Common myeloid progenitor, CD34-positive (primary cell): ENCODE measurements around the gene PLXND1.

Experiments used
- CTCF ChIA-PET: fragments of 350-600 bp; sonication (Branson Sonifier 250); formaldehyde crosslinking; loops from one replicate; lab custom pipeline; 2021; ENCODE audit warnings: antibody characterized with exemption; lab: Charles Lee
- POLR2A ChIA-PET: fragments of 350-600 bp; sonication (Branson Sonifier 250); formaldehyde crosslinking; loops from one replicate; lab custom pipeline; 2021; ENCODE audit warnings: antibody characterized with exemption; lab: Charles Lee
- DNase-seq, 3 donors: peaks; one replicate each; pipeline versions ENCODE4 v3.0.0 to v3.0.0-alpha.2; 2013
- H3K27ac ChIP-seq, 2 experiments: 1 replicate in 1 of 2; 2 replicates in 1 of 2; pipeline ENCODE4 v1.7.0; 2013; ENCODE audit warnings: inconsistent platforms in 2 of 2, low read length in 2 of 2, mild to moderate bottlenecking in 2 of 2, low read depth in 1 of 2, moderate library complexity in 1 of 2; ENCODE audit not compliant: severe bottlenecking in 2 of 2, insufficient read depth in 1 of 2, poor library complexity in 1 of 2
- H3K27me3 ChIP-seq, 5 experiments: replicated peaks in 2 of 5; 1 replicate in 3 of 5; 2 replicates in 2 of 5; pipeline versions ENCODE4 v1.6.1 to v1.7.0; 2013; ENCODE audit warnings: low read length in 4 of 5, mild to moderate bottlenecking in 2 of 5, moderate library complexity in 2 of 5, inconsistent platforms in 1 of 5; ENCODE audit not compliant: insufficient read depth in 5 of 5, control insufficient read depth in 4 of 5
- H3K36me3 ChIP-seq, 4 experiments: 1 replicate in 2 of 4; 2 replicates in 2 of 4; pipeline versions ENCODE4 v1.6.1 to v1.7.0; 2013; ENCODE audit warnings: low read length in 3 of 4, control low read depth in 1 of 4, mild to moderate bottlenecking in 1 of 4; ENCODE audit not compliant: control insufficient read depth in 4 of 4, insufficient read depth in 4 of 4
- H3K4me1 ChIP-seq, 4 experiments: 1 replicate in 3 of 4; 2 replicates in 1 of 4; pipeline versions ENCODE4 v1.6.1 to v1.7.1; 2013; ENCODE audit warnings: low read length in 3 of 4, mild to moderate bottlenecking in 3 of 4, control low read depth in 1 of 4, inconsistent platforms in 1 of 4, moderate library complexity in 1 of 4; ENCODE audit not compliant: control insufficient read depth in 4 of 4, insufficient read depth in 4 of 4; ENCODE audit errors: control extremely low read depth in 1 of 4
- H3K4me3 ChIP-seq, 7 experiments: 1 replicate in 4 of 7; 2 replicates in 3 of 7; pipeline versions ENCODE4 v1.5.1 to v1.7.0; 2013; ENCODE audit warnings: mild to moderate bottlenecking in 7 of 7, low read length in 6 of 7, moderate library complexity in 6 of 7, inconsistent platforms in 2 of 7, low read depth in 2 of 7, control low read depth in 1 of 7; ENCODE audit not compliant: insufficient read depth in 4 of 7, control insufficient read depth in 1 of 7; ENCODE audit errors: extremely low read depth in 1 of 7
- H3K9me3 ChIP-seq, 5 experiments: 1 replicate in 4 of 5; 2 replicates in 1 of 5; pipeline versions ENCODE4 v1.6.1 to v1.7.1; 2013; ENCODE audit warnings: low read length in 4 of 5, mild to moderate bottlenecking in 2 of 5, inconsistent platforms in 1 of 5, low read depth in 1 of 5, moderate library complexity in 1 of 5; ENCODE audit not compliant: control insufficient read depth in 4 of 5, insufficient read depth in 2 of 5; ENCODE audit errors: control extremely low read depth in 1 of 5
- WGBS: methylation state at CpG from one replicate; pipeline ENCODE4 v1.1.5; 2013; ENCODE audit not compliant: insufficient coverage; 5-methylcytosine and 5-hydroxymethylcytosine counted together

Gene PLXND1

GRCh38 chr3:129638481-129638880 lies 32.0 kb upstream of the PLXND1 start:
- ChIA-PET CTCF (interaction anchor here (0.9 to 1.4 kb wide), 3 partner anchors 8 to 187 kb away, joined by 4 to 6 read pairs (median 5); no protein-coding TSS in a partner anchor), POLR2A (no interaction called here)
- no peak for DNase-seq
- Histone ChIP-seq H3K36me3 (no peaks in the 10 kb centered on the region), H3K4me1 (no peaks in the 10 kb centered on the region), H3K27ac (no peak overlapping the region), H3K4me3 (no peak overlapping the region), H3K27me3 (no peaks in the 10 kb centered on the region), H3K9me3 (peaks cover 0 to 11% (median 0%) of the 10 kb centered on the region in 5 experiments)
- 87% methylated on average over 3 of the region's 3 CpGs for WGBS

DNA sequence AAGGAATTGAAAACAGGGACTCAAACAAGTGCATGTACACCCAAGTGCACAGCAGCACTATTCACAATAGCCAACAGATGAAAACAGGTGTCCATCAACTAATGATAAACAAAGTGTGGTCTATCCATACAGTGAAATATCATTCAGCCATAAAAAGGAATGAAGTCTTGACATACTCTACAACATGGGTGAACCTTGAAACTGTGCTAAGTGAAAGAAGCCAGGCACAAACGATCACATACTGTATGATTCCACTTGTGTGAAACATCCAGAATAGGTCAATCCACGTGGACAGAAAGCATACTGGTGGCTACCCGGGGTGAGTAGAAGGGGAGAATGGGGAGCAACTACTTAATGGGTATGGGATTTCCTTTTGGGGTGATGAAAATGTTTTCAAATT lies 29.6 kb upstream of the PLXND1 start:
- H3K9me3 ChIP-seq: peaks cover 0 to 11% (median 0%) of the 10 kb centered on the region in 5 experiments
- CTCF ChIA-PET: interaction anchor here (1.4 kb wide), 1 partner anchor 146 kb away, joined by 3 read pairs; no protein-coding TSS in a partner anchor
- POLR2A ChIA-PET: no interaction called here
- 100% methylated on average over 3 of the region's 3 CpGs for WGBS
- H3K4me1 ChIP-seq: no peaks in the 10 kb centered on the region
- no peak overlapping the region for H3K27ac ChIP-seq
- no peak for DNase-seq
- H3K27me3 ChIP-seq: no peaks in the 10 kb centered on the region
- no peak overlapping the region for H3K4me3 ChIP-seq
- no peaks in the 10 kb centered on the region for H3K36me3 ChIP-seq

DNA sequence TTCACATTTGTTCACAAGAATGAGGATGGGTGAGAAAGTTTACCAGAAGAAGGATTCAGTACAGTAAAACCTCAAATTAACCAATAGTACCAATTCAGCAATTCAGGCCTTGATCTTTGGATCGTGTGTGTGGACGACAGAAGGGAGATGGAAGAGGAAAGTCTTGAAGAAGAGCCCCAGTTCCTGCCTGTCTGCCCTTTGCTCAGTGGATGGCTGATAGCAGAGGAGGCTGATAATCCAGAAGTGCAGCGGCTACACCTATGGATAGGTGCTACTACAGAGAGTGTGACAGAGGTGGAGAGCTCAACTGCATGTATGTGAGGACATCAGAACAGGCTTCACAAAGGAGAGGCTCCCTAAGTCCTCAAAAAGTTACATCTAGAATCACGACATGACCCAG lies 29.2 kb upstream of the PLXND1 start:
- H3K27ac ChIP-seq: no peak overlapping the region
- WGBS: 100% methylated on average over 2 of the region's 4 CpGs
- no peak overlapping the region for H3K4me3 ChIP-seq
- no peaks in the 10 kb centered on the region for H3K4me1 ChIP-seq
- peaks cover 0 to 11% (median 0%) of the 10 kb centered on the region in 5 experiments for H3K9me3 ChIP-seq
- no peak for DNase-seq
- POLR2A ChIA-PET: no interaction called here
- no peaks in the 10 kb centered on the region for H3K27me3 ChIP-seq
- H3K36me3 ChIP-seq: no peaks in the 10 kb centered on the region
- CTCF ChIA-PET: interaction anchor here (0.7 to 9.5 kb wide), 4 partner anchors 11 to 191 kb away, joined by 3 to 130 read pairs (median 6); no protein-coding TSS in a partner anchor

- H3K9me3 ChIP-seq: peaks cover 0 to 11% (median 0%) of the 10 kb centered on the region in 5 experiments
- CTCF ChIA-PET: interaction anchor here (0.8 to 9.5 kb wide), 5 partner anchors 13 to 307 kb away, joined by 3 to 130 read pairs (median 5); no protein-coding TSS in a partner anchor
Observed at GRCh38 chr3:129633751-129634481, 27.4 kb upstream of the PLXND1 start.

DNA sequence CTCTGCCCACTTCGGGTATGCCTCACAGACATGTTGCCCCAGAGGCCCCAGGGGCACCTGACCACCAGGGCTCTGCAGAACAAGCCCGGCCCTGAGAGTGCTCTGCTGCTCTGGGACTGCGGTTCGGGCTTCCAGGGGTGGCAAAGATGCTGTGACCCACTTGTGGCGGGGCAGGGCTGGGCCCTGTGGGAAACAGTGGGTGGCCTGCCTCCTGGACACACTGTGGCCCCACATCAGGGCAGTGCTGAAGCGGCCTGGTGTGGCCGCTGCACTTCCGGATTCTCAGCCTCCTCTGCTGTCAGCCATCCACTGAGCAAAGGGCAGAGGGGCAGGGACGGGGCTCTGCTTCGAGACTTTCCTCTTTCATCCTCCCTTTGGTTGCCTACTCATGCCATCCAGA lies 26.5 kb upstream of the PLXND1 start:
- POLR2A ChIA-PET: no interaction called here
- H3K27me3 ChIP-seq: no peaks in the 10 kb centered on the region
- peaks cover 0 to 4% (median 3%) of the 10 kb centered on the region in 4 experiments for H3K4me1 ChIP-seq
- no peak overlapping the region for H3K4me3 ChIP-seq
- DNase-seq: no peak
- 100% methylated on average over 8 of the region's 10 CpGs for WGBS
- CTCF ChIA-PET: interaction anchor here (1.5 to 9.5 kb wide), 2 partner anchors 140 to 194 kb away, joined by 5 to 130 read pairs; no protein-coding TSS in a partner anchor
- no peak overlapping the region for H3K27ac ChIP-seq
- H3K9me3 ChIP-seq: peaks cover 0 to 11% (median 0%) of the 10 kb centered on the region in 5 experiments
- no peaks in the 10 kb centered on the region for H3K36me3 ChIP-seq

More at GRCh38 chr3:129633751-129634481, 27.4 kb upstream of the PLXND1 start:
- Histone ChIP-seq H3K4me1 (no peaks in the 10 kb centered on the region), H3K27ac (no peak overlapping the region), H3K36me3 (no peaks in the 10 kb centered on the region), H3K27me3 (no peaks in the 10 kb centered on the region), H3K4me3 (no peak overlapping the region)
- DNase-seq: no peak
- POLR2A ChIA-PET: no interaction called here
- 100% methylated on average over 7 of the region's 10 CpGs for WGBS

DNA sequence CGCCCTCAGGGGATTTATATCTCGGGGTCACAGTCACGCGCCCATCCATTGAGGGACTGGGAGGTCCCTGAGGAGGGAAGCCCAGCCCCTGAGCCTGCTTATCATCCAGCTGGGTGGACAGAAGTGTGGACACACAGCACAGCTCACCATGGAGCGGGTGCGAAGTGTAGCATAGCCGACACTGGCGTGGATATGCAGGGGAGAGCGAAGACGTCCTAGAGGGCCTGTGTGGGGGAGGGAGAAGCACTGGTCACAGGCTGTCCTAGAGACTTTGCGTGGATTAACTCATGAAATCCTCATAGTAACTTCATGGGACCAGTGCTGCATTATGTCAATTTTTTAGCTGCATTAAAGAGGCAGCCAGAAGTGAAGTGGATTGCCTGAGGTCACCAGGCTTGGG lies 26.1 kb upstream of the PLXND1 start:
- Histone ChIP-seq H3K27me3 (no peaks in the 10 kb centered on the region), H3K36me3 (no peaks in the 10 kb centered on the region), H3K9me3 (peaks cover 0 to 11% (median 0%) of the 10 kb centered on the region in 5 experiments), H3K4me1 (peaks cover 0 to 8% (median 7%) of the 10 kb centered on the region in 4 experiments), H3K27ac (no peak overlapping the region), H3K4me3 (no peak overlapping the region)
- WGBS: 95% methylated on average over 10 of the region's 11 CpGs
- no peak for DNase-seq
- POLR2A ChIA-PET: no interaction called here
- CTCF ChIA-PET: interaction anchor here (1.1 to 9.5 kb wide), 3 partner anchors 142 to 308 kb away, joined by 3 to 130 read pairs (median 8); no protein-coding TSS in a partner anchor

DNA sequence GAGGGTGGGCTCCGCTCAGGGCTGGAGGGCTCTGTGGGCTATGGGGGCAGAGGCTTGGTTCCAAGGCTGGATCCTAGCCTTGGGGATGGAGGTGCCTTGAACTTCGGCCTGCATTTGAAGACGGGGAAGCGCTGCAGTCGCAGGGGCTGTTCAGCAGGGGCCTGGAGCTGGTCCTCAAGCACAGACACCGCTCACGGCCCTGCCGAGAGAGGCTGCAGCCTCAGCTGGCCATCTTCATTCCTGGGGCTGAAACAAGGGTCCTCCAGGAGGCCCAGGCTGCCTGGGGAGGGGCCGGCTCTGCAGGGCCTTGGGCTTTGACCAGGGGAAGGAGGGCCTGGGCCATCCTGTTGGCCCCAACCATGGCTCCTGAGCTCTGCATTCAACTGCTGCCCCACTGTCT lies 25.6 kb upstream of the PLXND1 start:
- Histone ChIP-seq H3K4me3 (no peak overlapping the region), H3K9me3 (peaks cover 0 to 11% (median 0%) of the 10 kb centered on the region in 5 experiments), H3K27me3 (no peaks in the 10 kb centered on the region), H3K4me1 (peaks cover 0 to 13% (median 12%) of the 10 kb centered on the region in 4 experiments), H3K36me3 (no peaks in the 10 kb centered on the region), H3K27ac (no peak overlapping the region)
- ChIA-PET POLR2A (no interaction called here), CTCF (interaction anchor here (1.1 to 9.5 kb wide), 5 partner anchors 141 to 309 kb away, joined by 3 to 130 read pairs (median 5); no protein-coding TSS in a partner anchor)
- no peak for DNase-seq
- WGBS: 95% methylated on average over 9 of the region's 9 CpGs
